Right kidney (tissue), 1 donor: ENCODE results near the gene CDC42BPA.

Experiments used
- DNase-seq: peaks from one replicate; pipeline ENCODE4 v3.0.0-alpha.2; 2016

The CDC42BPA gene

DNA sequence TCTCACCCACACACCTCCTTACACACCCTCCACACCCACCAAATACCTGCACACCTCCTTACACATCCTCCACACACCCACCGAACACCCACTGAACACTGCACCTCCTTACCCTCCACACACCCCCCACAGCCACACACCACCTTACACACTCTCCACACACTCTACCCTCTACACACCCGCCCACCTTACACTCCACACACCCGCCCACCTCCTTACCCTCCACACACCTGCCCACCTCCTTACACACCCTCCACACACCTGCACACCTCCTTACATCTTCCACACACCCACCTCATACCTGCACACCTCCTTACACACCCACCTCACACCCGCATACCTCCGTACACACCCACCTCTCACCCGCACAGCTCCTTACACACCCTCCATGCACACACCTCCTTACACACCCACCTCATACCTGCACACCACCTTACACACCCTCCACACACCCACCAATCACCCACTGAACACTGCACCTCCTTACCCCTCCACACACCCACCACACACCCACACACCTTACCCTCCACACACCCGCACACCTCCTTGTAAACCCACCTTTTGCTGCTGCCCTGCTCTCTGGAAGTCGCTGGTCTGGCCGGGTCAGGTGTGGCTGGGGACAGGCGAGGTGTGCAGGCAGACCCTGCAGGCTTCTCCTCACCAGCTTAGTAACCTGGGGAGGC lies 339.7 kb downstream of the CDC42BPA start:
- DNase-seq: no peak

DNA sequence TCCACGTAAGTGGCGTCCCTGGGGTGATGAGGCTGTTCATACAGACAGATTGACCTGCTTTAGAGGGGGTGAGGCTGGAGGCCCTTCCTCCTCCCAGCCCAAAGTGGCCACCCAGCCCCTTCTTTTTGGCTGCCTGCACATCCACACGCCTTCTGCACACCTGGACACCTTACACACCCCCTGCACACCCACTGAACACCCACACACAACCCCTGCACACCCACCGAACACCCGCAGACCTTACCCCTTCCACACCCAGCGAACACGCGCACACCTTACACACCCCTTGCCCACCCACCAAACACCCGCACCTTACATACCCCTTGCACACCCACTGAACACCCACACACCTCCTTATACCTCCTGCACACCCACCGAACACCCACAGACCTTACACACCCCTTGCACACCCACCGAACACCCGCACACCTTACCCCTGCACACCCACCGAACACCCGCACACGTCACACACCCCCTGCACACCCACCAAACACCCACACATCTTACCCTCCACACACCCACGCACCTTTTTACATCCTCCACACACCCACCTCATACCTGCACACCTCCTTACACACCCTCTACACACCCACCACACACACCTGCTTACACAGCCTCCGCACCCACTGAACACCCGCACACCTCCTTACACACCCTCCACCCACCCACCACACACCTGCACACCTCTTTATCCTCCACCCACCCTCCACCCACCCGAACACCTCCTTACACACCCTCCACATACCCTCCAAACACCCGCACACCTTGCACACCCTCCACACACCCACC lies 340.5 kb downstream of the CDC42BPA start:
- DNase-seq: no peak

DNA sequence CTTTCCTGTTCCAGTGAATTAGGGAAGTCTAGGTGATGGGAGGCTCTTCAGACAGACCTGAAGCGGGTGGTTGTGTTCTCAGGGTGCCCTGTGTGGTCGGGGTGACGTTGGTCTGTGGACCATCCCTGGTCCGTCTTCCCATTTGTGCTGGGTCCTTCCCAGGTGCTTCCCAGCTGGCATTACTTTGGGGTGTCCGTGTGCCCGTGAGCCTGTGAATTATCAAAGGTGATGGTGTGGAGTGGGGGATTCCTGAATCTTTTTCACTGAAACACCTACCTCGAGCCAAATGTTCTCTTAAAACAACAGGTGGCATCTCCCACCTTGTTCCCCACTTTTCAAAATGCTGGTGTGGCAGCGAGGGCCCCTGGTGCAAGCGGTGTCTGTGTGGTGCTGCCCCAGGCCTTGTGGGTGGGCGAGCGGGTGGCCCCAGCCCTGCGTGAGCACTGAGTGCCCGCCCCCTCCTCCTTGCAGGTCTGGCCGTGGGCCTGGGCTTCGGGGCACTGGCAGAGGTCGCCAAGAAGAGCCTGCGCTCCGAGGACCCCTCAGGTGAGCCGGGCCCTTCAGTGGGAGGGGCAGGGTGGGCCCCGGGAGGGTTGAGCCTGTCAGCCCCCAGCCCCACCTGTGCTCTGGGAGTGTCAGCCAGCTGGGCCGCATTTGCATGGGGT lies 341.2 kb downstream of the CDC42BPA start:
- no peak for DNase-seq

DNA sequence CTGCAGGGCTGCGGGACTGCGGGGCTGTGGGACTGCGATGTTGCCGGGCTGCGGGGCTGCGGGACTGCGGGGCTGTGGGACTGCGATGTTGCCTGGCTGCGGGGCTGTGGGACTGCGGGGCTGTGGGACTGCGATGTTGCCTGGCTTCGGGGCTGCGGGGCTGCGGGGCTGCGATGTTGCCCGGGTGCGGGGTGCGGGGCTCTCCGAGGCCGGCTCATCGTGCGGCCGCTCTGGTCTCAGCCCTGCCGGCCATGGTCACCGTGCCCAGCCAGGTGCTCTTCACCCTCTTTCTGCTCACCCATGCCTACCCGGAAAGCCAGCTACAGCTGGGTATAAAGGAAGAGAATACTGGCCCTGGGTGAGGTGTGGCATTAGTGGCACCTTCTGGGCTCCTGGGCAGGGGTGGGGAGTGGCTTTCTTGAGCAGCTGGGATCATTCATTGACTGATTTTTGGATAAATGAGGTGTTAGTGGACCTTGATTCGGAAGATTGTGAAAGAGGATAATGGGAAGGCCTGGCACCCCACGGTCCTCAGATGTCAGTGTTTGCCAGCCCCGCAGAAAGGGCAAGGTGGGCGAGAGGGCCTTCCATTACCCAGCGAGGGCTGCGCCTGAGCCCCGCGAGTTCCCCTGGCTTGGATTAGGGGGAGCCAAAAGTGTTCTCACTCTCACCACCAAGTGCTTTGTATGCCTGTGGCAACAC lies 341.9 kb downstream of the CDC42BPA start:
- no peak for DNase-seq

DNA sequence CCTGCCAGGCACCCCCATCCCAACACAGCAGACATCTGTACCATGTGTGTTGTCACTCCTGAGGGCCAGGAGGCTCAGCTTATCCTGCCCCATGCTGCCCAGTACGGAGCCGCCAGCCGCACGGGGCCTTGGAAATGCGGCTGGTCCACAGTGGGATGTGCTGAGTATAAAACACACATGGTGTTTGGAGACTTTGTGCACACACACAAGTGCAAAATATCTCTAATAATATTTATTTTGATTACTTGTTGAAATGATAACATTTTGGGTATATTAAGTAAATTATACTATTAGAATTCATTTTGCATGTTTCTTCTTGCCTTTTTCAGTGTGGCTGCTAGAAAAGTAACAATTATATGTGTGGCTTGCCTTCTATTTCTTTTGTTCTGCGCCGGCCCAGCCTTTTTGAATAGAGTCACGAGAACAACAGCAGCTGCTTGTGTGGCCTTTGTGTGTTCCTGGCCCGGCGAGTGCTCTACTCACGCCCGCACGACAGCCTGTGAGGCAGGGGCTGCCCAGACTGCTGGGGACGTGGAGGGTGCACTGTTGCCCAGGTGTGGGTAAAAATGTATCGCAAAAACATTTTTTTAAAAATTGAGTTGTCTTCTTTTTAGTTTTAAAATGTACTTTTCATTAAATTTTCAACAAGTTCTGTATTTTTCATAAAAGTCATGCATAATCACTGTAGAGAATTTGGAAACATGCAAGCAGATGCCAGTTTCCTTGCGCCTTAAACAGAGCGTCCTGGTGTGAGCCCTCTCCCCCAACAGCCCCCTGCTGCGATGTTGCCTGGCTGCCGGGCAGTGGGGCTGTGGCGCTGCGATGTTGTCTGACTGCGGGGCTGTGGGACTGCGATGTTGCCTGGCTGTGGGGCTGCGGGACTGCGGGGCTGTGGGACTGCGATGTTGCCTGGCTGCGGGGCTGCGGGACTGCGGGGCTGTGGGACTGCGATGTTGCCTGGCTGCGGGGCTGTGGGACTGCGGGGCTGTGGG lies 342.7 kb downstream of the CDC42BPA start:
- DNase-seq: no peak

DNA sequence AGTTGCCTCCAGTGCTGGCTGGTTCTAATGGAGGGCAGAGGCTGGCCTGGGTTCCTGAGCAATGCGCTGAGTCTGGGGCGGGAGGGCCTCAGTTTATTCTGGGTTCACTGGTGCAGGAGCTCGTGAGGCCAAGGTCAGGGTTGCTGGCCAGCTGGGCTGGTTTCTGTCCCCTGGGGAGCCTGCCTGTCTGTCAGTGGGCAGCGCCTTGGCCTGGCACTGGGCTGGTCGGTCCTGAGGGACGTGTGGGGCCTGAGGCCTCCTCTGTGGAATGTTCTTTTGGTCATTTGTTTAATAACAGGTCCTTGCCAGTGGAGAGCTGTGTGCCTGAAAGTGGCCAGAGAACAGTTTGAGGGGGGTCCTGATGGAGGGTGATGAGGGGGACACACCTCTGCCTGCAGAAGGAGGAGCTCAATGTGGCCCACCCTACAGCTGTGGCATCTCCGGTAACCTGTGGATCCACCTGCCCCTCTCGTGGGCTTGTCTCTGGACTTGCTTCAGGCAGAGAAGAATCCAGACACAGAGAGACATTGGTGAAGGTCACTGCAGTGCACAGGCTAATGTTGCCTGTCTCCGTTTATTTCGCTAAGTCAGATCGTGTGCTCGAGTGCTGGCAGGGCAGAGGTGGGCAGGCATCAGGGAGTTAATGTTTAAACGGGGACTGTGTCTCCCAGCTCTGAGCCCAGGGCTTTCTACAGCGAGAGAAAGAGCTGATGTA lies 343.6 kb downstream of the CDC42BPA start:
- peak; percentile 34 for DNase-seq

DNA sequence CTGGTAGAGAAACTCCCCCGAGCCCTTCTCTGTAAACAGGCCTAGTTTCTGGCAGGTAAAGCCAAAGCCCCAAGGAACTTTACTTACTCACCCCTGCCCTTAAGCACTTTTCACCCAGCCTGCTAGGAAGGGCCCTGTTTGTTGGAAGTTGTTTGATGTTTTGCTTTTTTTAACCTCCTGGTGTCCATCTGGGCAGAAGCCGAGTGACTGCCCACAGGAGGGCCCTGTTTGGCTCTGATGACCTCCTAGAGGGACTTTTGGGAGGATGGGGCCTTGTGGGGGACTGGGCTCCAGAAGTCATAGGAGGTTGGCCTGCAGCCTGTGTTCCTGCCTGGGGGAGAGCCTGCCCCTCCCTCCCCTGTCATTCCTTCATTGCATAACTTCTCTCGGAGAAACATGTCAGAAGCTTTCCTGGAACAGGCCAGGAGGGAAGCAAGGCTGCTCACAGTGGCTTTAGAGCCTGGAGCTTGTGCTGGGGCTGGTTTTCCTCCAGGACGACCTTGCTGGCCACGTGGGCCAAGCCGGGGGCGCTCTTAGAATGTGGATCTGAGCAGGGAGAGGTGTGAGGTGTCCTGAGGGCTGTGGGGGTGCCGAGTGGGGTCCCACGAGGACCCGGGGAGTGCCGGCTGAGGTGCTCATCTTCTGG lies 344.3 kb downstream of the CDC42BPA start:
- DNase-seq: no peak

DNA sequence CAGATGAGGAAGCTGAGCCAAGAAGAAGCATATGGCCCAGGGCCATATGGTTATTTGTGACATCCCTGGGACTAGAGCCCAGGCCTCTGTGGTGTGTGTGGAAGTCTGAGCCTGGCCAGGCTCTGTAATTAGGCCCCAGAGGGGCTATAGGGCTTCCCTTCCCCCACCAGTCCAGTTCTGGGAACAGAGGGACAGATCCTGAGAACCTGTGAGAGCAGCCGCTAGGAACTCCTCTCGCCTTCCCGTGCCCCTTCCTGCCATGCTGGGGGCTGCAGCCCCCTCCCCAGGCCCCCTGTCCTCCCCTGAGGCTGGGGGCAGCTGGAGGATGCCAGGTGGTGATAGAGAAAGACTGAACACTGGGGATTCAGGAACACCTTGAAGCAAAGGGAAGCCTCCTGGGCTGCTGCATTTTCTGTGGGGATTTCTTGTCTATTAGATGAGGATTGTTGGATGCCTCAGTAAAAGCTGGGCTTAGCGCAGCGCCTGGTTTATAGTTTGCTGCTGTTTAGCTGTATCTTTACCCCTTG lies 344.9 kb downstream of the CDC42BPA start:
- DNase-seq: no peak

DNA sequence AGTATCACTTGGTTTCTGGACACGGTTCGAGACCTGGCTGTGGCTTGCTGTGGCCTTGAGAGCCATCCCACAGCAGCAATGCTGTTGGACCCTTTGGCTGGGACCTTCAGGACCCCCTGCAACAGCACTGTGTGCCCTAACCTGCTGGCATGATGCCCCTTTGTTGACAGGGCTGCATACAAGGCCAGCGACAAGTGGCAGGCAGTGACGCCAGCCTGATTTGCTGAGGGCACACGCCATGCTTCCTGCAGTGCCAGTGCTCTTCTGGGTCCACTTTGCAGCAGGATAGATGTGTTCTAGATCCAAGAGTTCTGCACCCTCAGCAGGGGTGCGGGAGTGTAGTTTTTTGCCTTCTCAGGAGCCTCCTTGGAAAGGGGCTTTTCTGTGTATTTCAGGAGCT lies 345.4 kb downstream of the CDC42BPA start:
- no peak for DNase-seq

DNA sequence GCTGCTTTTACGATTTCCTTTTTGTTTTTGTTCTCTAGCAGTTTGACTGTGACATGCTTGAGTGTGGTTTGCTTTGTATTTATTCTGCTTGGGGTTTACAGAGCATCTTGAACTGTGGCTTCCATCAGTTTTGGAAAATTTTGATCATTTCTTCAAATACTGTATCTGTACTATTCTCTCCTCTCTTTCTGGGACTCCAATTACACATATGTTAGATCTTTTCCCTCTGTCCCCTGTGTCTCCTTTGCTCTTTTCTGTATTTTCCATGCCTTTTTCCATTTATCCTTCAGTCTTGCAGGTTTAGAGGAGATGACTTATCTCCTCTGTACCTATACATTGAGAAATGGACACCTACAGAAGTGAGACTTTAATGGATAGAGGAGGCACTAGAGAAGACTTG lies 346.5 kb downstream of the CDC42BPA start:
- no peak for DNase-seq

DNA sequence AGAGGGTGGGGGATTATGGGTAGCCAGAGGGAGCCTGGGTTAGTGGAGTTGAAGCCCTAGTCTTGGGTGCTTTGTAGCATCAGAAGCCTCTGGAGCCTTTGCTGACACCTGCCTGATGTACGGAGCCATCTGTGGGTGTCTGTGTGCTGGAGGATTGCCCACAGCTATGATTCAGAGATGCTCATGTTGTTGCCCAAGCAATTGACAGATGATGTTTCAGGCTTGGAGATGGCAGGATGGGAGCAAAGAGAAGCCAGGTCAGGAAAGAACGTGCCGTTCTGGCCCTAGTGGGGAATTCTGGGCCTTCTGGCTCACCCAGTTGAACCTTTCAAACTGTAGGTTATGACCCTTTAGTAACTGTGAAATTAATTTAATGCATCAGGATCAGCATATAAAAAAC lies 350.6 kb downstream of the CDC42BPA start:
- DNase-seq: no peak

DNA sequence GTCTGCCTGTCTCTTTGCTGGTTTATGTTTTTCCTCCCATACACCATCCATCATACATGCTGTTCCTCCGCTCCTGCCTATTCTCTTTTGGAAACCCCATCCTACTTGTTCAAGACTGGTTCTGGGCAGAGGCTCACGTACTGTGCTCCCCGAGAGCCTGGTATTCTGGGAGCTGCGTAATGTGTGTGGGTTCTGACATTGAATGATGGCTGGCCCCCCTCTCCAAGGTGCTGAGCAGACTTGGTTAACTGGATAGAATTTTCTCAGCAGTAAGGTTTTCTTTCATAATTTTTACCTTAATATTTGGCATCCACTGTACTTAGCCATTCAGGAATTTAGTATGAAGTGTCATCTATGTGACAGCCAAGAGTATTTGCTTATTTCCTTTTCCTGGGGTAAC lies 351.6 kb downstream of the CDC42BPA start:
- no peak for DNase-seq

DNA sequence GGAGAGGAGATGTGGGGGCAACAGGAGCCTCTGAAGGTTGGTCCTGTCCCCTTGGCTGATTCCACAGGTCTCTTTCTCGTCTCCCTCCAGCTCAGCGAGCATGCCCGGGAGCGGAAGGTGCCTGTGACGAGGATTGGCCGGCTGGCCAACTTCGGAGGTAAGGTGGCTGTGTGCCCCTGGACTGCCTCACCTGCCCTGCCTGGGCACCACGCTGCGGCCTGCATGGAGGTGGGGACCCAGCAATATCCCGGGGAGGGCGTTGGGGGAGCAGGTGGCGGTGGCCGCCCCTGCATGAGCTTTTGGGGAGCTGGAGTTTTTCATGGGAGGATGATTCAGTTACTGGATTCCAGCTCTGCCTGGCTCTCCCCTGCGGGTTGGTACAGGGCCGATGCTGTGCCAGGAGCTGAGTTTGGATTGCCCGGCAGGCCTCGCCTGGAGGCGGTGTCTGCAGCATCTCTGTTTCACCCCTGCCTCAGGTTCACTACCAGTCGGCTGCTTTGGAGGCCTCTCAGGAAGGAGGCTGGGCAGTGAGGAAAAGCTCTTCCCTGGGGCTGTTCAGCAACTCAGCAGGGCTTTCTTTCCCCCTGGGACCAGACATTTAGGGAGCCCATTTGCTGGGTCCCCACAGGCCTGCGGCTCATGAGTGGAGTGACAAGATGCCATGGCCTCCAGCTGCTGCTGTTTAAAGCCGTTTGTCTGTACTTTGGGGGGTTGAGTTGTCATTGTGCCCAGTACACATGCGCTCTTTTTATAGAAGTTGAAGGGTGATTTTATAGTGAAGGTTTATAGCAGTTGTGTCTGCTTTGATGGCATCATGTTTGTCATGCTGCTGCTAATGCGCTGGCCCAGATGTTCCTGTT lies 352.5 kb downstream of the CDC42BPA start:
- DNase-seq: no peak

DNA sequence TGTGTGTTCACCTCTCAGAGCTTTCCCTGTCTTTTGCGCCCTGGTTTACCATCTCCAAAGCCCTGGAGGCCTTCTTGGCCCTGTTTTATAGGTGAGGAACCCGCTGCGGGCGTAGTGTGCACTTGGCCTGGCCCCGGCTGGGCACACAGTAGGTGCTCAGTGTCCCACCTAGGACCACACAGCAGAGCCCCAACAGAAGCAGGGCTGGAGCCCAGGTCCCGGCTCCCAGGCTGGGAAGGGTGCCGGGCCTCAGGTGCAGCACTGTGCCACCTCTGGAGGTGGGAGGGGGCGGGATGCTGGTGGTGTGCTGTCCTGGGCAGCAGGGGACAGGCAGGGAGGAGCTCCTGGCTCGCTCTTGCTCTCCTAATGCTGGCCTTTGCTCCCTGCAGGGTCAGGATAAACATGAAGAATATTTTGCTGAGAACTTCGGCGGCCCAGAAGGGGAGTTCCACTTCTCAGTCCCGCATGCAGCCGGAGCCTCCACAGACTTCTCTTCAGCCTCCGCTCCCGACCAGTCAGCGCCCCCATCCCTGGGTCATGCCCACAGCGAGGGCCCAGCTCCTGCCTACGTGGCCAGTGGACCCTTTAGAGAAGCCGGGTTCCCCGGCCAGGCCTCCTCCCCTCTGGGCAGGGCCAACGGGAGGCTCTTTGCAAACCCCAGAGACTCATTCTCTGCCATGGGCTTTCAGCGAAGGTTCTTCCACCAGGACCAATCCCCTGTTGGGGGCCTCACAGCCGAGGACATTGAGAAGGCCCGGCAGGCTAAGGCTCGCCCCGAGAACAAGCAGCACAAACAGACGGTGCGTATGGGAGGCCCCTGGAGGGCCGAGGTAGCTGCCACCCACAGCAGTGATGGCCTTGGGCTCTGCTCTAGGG lies 353.4 kb downstream of the CDC42BPA start:
- DNase-seq: no peak

DNA sequence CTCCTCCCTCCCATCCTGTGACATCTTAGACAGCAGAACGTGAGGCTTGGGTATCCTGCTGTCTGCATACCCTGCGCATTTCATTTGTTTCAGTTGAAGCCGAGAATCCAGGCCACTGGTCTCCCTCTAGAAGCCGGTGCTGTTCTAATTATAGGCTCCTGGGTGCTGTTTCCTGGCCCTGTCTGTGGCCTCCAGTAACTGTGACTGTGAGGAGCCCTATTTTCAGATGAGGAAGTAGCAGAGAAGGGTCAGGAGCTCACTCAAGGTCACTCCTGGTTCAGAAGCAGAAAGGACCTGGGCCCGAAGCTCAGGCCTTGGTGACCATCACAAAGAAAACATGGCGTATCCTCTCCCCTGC lies 354.2 kb downstream of the CDC42BPA start:
- no peak for DNase-seq

DNA sequence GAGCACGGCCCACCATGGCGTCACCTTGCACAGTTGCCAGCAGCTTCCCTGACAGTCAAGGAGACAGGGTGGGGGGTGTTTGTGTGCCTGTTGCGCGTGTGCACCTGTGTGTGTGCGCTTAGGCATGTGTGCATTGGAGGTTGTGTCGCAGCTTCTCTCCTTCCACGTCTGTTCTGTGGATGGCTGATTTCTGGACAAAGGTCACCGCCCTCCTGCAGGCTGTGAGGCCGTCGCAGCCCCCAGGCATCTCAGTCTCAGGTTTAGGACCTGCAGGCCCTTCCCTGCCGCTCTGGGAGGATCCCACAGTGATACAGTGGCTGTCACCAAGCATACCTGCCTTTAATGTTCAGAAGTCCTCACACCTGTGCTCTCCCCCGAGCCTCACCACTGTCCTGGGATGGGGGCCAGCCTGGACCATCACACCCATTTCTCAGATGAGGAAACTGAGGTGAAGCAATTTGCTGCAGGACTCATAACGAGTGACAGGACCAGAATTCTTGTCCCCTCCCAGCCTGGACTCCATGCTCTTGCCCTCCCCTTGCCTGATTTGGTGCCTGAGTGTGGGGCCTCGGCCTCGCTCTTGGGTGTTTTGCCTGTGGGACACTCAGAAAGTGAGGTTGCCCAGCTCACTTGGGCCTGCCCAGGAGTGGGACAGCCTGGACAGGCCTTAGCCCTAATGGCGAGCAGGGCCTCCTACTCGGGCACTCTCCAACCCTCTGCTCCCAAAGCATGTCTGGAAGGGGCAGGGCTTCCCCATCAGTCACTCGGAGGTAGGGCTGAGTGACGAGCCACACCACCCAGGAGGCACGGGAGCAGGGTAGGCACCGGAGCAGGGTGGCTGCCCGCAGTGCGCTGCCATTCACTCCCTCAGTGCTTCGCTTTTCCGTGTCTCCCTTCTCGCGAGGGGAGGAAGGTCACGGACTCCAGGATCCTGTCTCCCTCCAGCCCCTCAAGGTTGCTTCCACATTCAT lies 355.6 kb downstream of the CDC42BPA start:
- no peak for DNase-seq
